Activated CD8-positive, alpha-beta T cell treated with anti-CD3 and anti-CD28 coated beads for 36 hours (primary cell): Measurements from ENCODE around the gene UCHL1. TPM values are rescaled to one million over a fixed set of nuclear protein-coding genes. Genes with fewer than 3 reads are reported as not detected.

Source experiments
- ATAC-seq: fragments of 200-7000 bp; cut with Tn5 transposase; one replicate; pipeline ENCODE4 v1.10.0; 2021; ENCODE audit warnings: mild to moderate bottlenecking, moderate library complexity
- CTCF ChIA-PET: fragments of 350-600 bp; sonication (Branson Sonifier 250); formaldehyde crosslinking; loops from one replicate; lab custom pipeline; 2021; ENCODE audit warnings: antibody characterized with exemption; lab: Charles Lee
- POLR2A ChIA-PET: fragments of 350-600 bp; sonication (Branson Sonifier 250); formaldehyde crosslinking; loops from one replicate; lab custom pipeline; 2021; ENCODE audit warnings: antibody characterized with exemption; lab: Charles Lee
- DNase-seq: peaks from one replicate; pipeline ENCODE4 v3.0.0-alpha.2; 2020
- H3K27ac Mint-ChIP-seq: one replicate; pipeline ENCODE4 v1.8.0; 2021; ENCODE audit warnings: mild to moderate bottlenecking, mixed read lengths
- H3K27me3 Mint-ChIP-seq: one replicate; pipeline ENCODE4 v1.8.0; 2021; ENCODE audit warnings: mixed read lengths
- H3K36me3 Mint-ChIP-seq: one replicate; pipeline ENCODE4 v1.8.0; 2021; ENCODE audit warnings: low read depth, mixed read lengths
- H3K4me1 Mint-ChIP-seq: one replicate; pipeline ENCODE4 v1.8.0; 2021; ENCODE audit warnings: low read depth, mixed read lengths
- H3K4me3 Mint-ChIP-seq: one replicate; pipeline ENCODE4 v1.8.0; 2021; ENCODE audit warnings: mild to moderate bottlenecking, moderate library complexity, mixed read lengths
- H3K9me3 Mint-ChIP-seq: one replicate; pipeline ENCODE4 v1.8.0; 2021; ENCODE audit warnings: mixed read lengths
- intact Hi-C: fragments of 100-400 bp; cut with micrococcal nuclease; formaldehyde crosslinking; loops from one replicate; pipeline ENCODE4 v1.10.0; 2022
- total RNA-seq, 2 experiments: library from RNA; stranded (reverse); gene quantifications; one replicate each; pipeline ENCODE4 v1.2.3, GENCODE V29; 2021
- TF ChIP-seq, protein P1 (sequence below): fragments of 200-600 bp; IDR thresholded peaks from one replicate; pipeline ENCODE4 v1.8.0; 2022; ENCODE audit warnings: antibody characterized with exemption, mild to moderate bottlenecking

Gene UCHL1
- total RNA-seq, 2 experiments from 2014 or later = 2.5 to 3.0 TPM

GRCh38 chr4:41218703-41219102, 38.0 kb upstream of the UCHL1 start:
- H3K27me3 Mint-ChIP-seq = peaks cover 38% of the 10 kb centered on the region
- CTCF ChIA-PET = no interaction called here

GRCh38 chr4:41219421-41219950, 37.2 kb upstream of the UCHL1 start:
- CTCF ChIA-PET = no interaction called here
- Mint-ChIP-seq H3K27ac (no peak overlapping the region), H3K9me3 (no peaks in the 10 kb centered on the region), H3K4me3 (no peak overlapping the region), H3K27me3 (peaks cover 35% of the 10 kb centered on the region), H3K4me1 (peaks cover 12% of the 10 kb centered on the region), H3K36me3 (no peaks in the 10 kb centered on the region)
- DNase-seq = no peak
- intact Hi-C loops = no loop called here
- ATAC-seq = no peak
- TF ChIP-seq, protein P1, sequence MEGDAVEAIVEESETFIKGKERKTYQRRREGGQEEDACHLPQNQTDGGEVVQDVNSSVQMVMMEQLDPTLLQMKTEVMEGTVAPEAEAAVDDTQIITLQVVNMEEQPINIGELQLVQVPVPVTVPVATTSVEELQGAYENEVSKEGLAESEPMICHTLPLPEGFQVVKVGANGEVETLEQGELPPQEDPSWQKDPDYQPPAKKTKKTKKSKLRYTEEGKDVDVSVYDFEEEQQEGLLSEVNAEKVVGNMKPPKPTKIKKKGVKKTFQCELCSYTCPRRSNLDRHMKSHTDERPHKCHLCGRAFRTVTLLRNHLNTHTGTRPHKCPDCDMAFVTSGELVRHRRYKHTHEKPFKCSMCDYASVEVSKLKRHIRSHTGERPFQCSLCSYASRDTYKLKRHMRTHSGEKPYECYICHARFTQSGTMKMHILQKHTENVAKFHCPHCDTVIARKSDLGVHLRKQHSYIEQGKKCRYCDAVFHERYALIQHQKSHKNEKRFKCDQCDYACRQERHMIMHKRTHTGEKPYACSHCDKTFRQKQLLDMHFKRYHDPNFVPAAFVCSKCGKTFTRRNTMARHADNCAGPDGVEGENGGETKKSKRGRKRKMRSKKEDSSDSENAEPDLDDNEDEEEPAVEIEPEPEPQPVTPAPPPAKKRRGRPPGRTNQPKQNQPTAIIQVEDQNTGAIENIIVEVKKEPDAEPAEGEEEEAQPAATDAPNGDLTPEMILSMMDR = no peak
- POLR2A ChIA-PET = no interaction called here

More at GRCh38 chr4:41218703-41219102, 38.0 kb upstream of the UCHL1 start:
- H3K4me3 Mint-ChIP-seq = no peak overlapping the region
- no peak for ATAC-seq
- H3K9me3 Mint-ChIP-seq = no peaks in the 10 kb centered on the region
- H3K27ac Mint-ChIP-seq = no peak overlapping the region
- peaks cover 12% of the 10 kb centered on the region for H3K4me1 Mint-ChIP-seq
- H3K36me3 Mint-ChIP-seq = no peaks in the 10 kb centered on the region
- POLR2A ChIA-PET = no interaction called here
- TF ChIP-seq, protein P1 = no peak
- intact Hi-C loops = no loop called here
- DNase-seq = no peak

GRCh38 chr4:41221850-41222645, 34.7 kb upstream of the UCHL1 start:
- intact Hi-C loops = no loop called here
- ATAC-seq (no peak), DNase-seq (no peak)
- no peaks in the 10 kb centered on the region for H3K4me1 Mint-ChIP-seq
- no peaks in the 10 kb centered on the region for H3K36me3 Mint-ChIP-seq
- POLR2A ChIA-PET = no interaction called here
- no peaks in the 10 kb centered on the region for H3K9me3 Mint-ChIP-seq
- peaks cover 14% of the 10 kb centered on the region for H3K27me3 Mint-ChIP-seq
- CTCF ChIA-PET = interaction anchor here (0.9 to 1.4 kb wide), 3 partner anchors 8 to 297 kb away, joined by 3 to 4 read pairs (median 3); partner anchors contain the start of gene APBB2
- H3K4me3 Mint-ChIP-seq = no peak overlapping the region
- H3K27ac Mint-ChIP-seq = no peak overlapping the region
- TF ChIP-seq, protein P1 = no peak

- POLR2A ChIA-PET = no interaction called here
- intact Hi-C loops = no loop called here
- Mint-ChIP-seq H3K9me3 (no peaks in the 10 kb centered on the region), H3K27ac (no peak overlapping the region), H3K4me3 (no peak overlapping the region), H3K4me1 (no peaks in the 10 kb centered on the region), H3K36me3 (no peaks in the 10 kb centered on the region), H3K27me3 (peaks cover 4% of the 10 kb centered on the region)
- TF ChIP-seq, protein P1 = no peak
- CTCF ChIA-PET = no interaction called here
- ATAC-seq (no peak), DNase-seq (no peak)
These were observed 28.8 kb upstream of the UCHL1 start for GRCh38 chr4:41227902-41228301.

DNA sequence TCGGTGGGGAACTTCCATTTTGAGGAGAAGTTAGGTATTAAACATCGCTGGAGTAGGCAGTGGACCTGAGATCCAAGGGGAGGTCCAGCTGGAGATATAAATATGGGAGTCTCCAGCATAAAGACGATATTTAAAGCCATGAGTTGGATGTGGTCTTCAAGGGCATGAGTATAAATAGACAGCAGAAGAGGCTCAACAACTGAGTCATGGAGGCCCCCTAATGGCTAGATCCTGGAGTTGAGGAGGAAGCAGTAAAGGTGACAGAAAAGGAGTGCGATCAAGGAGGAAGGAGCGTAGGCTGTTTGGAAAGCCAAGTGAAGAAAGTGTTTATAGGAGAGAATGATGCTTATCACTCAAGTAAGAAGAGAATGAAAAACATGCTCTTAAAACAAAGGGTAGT, 24.3 kb upstream of the UCHL1 start:
- Mint-ChIP-seq H3K27ac (no peak overlapping the region), H3K36me3 (no peaks in the 10 kb centered on the region), H3K9me3 (peaks cover under 1% of the 10 kb centered on the region), H3K4me3 (no peak overlapping the region), H3K27me3 (peaks cover 2% of the 10 kb centered on the region), H3K4me1 (no peaks in the 10 kb centered on the region)
- TF ChIP-seq, protein P1 = no peak
- DNase-seq = no peak
- intact Hi-C loops = no loop called here
- ChIA-PET CTCF (no interaction called here), POLR2A (no interaction called here)
- no peak for ATAC-seq
